ENCODE data around the gene BACH1.

BACH1 gene

DNA sequence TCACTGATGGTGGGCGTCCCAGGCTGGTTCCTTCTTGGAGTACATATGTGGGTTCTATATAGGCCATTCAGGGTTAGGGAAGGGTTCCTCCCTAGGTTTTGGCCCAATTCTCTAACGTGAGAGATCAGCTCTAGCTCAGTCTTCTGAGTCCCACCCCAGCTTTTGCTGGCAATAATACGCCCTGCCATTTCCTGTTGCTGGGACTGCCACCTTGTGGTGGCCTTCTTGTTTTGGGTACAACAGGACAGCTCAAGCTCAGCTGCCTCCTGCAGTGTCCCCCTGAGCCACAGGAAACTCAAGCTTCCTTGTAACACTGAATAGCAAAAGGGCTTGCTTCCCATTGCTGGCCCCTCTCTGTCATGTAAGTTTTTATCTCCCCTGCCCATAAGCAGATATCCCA, 77.8 kb downstream of the BACH1 start:
- H2BK5ac ChIP-seq (ENCODE audit: low read length), result no peak overlapping the region
- no peaks in the 10 kb centered on the region for H3K27me3 ChIP-seq (ENCODE audit: control insufficient read depth in 3 of 3, insufficient read depth in 3 of 3, low read depth in 1 of 3, low read length in 3 of 3)
- no peak overlapping the region for H3K14ac ChIP-seq (ENCODE audit: low read length)
- no peak overlapping the region for H2BK12ac ChIP-seq (ENCODE audit: low read length)
- H4K8ac ChIP-seq (ENCODE audit: low read depth, low read length), result no peak overlapping the region
- H3K9me3 ChIP-seq (replicated peaks in 1 of 2; ENCODE audit: control insufficient read depth in 2 of 2, insufficient read depth in 1 of 2, low read depth in 1 of 2, low read length in 2 of 2), result peaks cover 0 to 2% of the 10 kb centered on the region in 2 donors
- no peak overlapping the region for H2AFZ ChIP-seq (ENCODE audit: low read length)
- peaks cover 0 to 3% of the 10 kb centered on the region in 2 donors for H3K36me3 ChIP-seq (replicated peaks in 1 of 2; ENCODE audit: control insufficient read depth in 2 of 2, insufficient read depth in 2 of 2, low read length in 2 of 2)
- H3K27ac ChIP-seq (replicated peaks; ENCODE audit: low read length), result no peak overlapping the region
- no CpG with 5 or more reads among the region's 3 CpGs for WGBS, 2 donors (ENCODE audit: extremely low coverage in 2 of 2, insufficient read length in 2 of 2, insufficient replicate concordance in 1 of 2)
- H2AK5ac ChIP-seq (ENCODE audit: low read depth, low read length), result no peak overlapping the region
- no peak overlapping the region for H3K4me2 ChIP-seq (ENCODE audit: insufficient read depth, low read length, poor library complexity, severe bottlenecking)
- H4K91ac ChIP-seq (ENCODE audit: low read depth, low read length, poor library complexity), result no peak overlapping the region
- no peak overlapping the region for H3K23ac ChIP-seq (ENCODE audit: low read depth, low read length, poor library complexity)
- no peak overlapping the region for H3K4me3 ChIP-seq (ENCODE audit: low read length in 2 of 2)
- no peak overlapping the region for H3K9ac ChIP-seq (ENCODE audit: low read depth, low read length, poor library complexity)
- H2BK15ac ChIP-seq (ENCODE audit: low read length), result no peak overlapping the region
- H3K4ac ChIP-seq (ENCODE audit: low read length), result no peak overlapping the region
- no peak overlapping the region for H2BK120ac ChIP-seq (ENCODE audit: low read depth, low read length)
- H3K18ac ChIP-seq (ENCODE audit: low read length), result no peak overlapping the region
- no peak for DNase-seq (ENCODE audit: low spot score)
- peaks cover 0 to under 1% of the 10 kb centered on the region in 2 donors for H3K4me1 ChIP-seq (ENCODE audit: control insufficient read depth in 2 of 2, insufficient read depth in 1 of 2, low read depth in 1 of 2, low read length in 2 of 2)
- no peaks in the 10 kb centered on the region for H3K79me1 ChIP-seq (ENCODE audit: low read depth, low read length)

DNA sequence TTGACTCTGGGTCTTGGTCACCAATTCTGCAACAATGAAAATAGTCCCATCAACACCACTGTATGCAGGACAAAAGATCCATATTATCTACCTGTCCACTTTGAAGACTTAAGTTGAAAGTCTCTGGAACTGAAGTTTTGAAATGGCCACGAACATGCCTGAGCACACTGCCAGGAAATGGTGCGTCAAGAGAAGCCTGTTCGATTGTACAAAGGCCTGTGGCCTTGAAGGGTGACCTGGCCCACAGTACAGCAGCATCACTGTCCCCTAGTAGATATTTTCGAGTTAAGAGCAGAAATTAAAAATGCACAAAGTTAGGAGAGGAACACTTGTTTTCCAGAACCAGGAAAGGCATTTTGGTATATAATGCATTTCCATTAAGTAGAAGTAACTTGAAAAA, 78.5 kb downstream of the BACH1 start:
- H2BK12ac ChIP-seq (ENCODE audit: low read length), result no peak overlapping the region
- no peak overlapping the region for H4K8ac ChIP-seq (ENCODE audit: low read depth, low read length)
- no CpG with 5 or more reads among the region's 4 CpGs for WGBS, 2 donors (ENCODE audit: extremely low coverage in 2 of 2, insufficient read length in 2 of 2, insufficient replicate concordance in 1 of 2)
- H3K27me3 ChIP-seq (ENCODE audit: control insufficient read depth in 3 of 3, insufficient read depth in 3 of 3, low read depth in 1 of 3, low read length in 3 of 3), result no peaks in the 10 kb centered on the region
- H3K36me3 ChIP-seq (replicated peaks in 1 of 2; ENCODE audit: control insufficient read depth in 2 of 2, insufficient read depth in 2 of 2, low read length in 2 of 2), result peaks cover 0 to 3% of the 10 kb centered on the region in 2 donors
- no peak overlapping the region for H2AFZ ChIP-seq (ENCODE audit: low read length)
- H2AK5ac ChIP-seq (ENCODE audit: low read depth, low read length), result no peak overlapping the region
- no peak overlapping the region for H3K9ac ChIP-seq (ENCODE audit: low read depth, low read length, poor library complexity)
- no peak for DNase-seq (ENCODE audit: low spot score)
- H3K4me3 ChIP-seq (ENCODE audit: low read length in 2 of 2), result no peak overlapping the region
- H2BK5ac ChIP-seq (ENCODE audit: low read length), result no peak overlapping the region
- H3K27ac ChIP-seq (replicated peaks; ENCODE audit: low read length), result no peak overlapping the region
- H3K14ac ChIP-seq (ENCODE audit: low read length), result no peak overlapping the region
- H3K4me1 ChIP-seq (ENCODE audit: control insufficient read depth in 2 of 2, insufficient read depth in 1 of 2, low read depth in 1 of 2, low read length in 2 of 2), result peaks cover 0 to 4% of the 10 kb centered on the region in 2 donors
- no peak overlapping the region for H4K91ac ChIP-seq (ENCODE audit: low read depth, low read length, poor library complexity)
- no peak overlapping the region for H3K4me2 ChIP-seq (ENCODE audit: insufficient read depth, low read length, poor library complexity, severe bottlenecking)
- H2BK120ac ChIP-seq (ENCODE audit: low read depth, low read length), result no peak overlapping the region
- H3K18ac ChIP-seq (ENCODE audit: low read length), result no peak overlapping the region
- H3K9me3 ChIP-seq (replicated peaks in 1 of 2; ENCODE audit: control insufficient read depth in 2 of 2, insufficient read depth in 1 of 2, low read depth in 1 of 2, low read length in 2 of 2), result peaks cover 0 to 2% of the 10 kb centered on the region in 2 donors
- H3K23ac ChIP-seq (ENCODE audit: low read depth, low read length, poor library complexity), result no peak overlapping the region
- no peak overlapping the region for H2BK15ac ChIP-seq (ENCODE audit: low read length)
- no peaks in the 10 kb centered on the region for H3K79me1 ChIP-seq (ENCODE audit: low read depth, low read length)
- no peak overlapping the region for H3K4ac ChIP-seq (ENCODE audit: low read length)

DNA sequence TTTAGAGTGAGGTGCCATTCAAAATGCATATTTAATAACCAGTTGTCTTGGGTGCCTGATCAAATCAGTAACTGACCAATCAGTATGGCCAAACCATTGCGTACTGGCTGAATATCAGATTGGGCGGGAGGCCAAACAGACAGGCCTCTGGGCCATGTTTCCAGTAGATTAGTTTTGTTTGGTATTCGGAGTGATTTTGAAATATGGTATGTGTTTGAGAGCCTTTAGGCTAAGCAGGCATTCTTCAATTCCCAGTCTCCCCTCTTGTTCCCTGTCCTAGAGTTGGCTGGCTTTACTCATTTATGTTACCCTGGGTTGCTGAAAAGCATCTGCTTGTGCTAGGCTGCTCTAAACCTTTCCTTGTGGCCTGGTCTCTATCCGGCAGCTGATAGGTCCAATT, 80.1 kb downstream of the BACH1 start:
- Histone ChIP-seq H3K4me2 (ENCODE audit: insufficient read depth, low read length, poor library complexity, severe bottlenecking) (no peak overlapping the region), H3K79me1 (ENCODE audit: low read depth, low read length) (no peaks in the 10 kb centered on the region), H3K4me1 (ENCODE audit: control insufficient read depth in 2 of 2, insufficient read depth in 1 of 2, low read depth in 1 of 2, low read length in 2 of 2) (peaks cover 0 to 6% of the 10 kb centered on the region in 2 donors), H3K23ac (ENCODE audit: low read depth, low read length, poor library complexity) (no peak overlapping the region), H3K9me3 (replicated peaks in 1 of 2; ENCODE audit: control insufficient read depth in 2 of 2, insufficient read depth in 1 of 2, low read depth in 1 of 2, low read length in 2 of 2) (peaks cover 0 to 2% of the 10 kb centered on the region in 2 donors), H3K14ac (ENCODE audit: low read length) (no peak overlapping the region), H2AK5ac (ENCODE audit: low read depth, low read length) (no peak overlapping the region), H4K91ac (ENCODE audit: low read depth, low read length, poor library complexity) (no peak overlapping the region), H3K4ac (ENCODE audit: low read length) (no peak overlapping the region), H3K9ac (ENCODE audit: low read depth, low read length, poor library complexity) (no peak overlapping the region), H2BK12ac (ENCODE audit: low read length) (no peak overlapping the region), H2BK5ac (ENCODE audit: low read length) (no peak overlapping the region), H3K27me3 (ENCODE audit: control insufficient read depth in 3 of 3, insufficient read depth in 3 of 3, low read depth in 1 of 3, low read length in 3 of 3) (no peaks in the 10 kb centered on the region), H2BK120ac (ENCODE audit: low read depth, low read length) (no peak overlapping the region), H3K36me3 (replicated peaks in 1 of 2; ENCODE audit: control insufficient read depth in 2 of 2, insufficient read depth in 2 of 2, low read length in 2 of 2) (no peaks in the 10 kb centered on the region), H2BK15ac (ENCODE audit: low read length) (no peak overlapping the region), H3K4me3 (ENCODE audit: low read length in 2 of 2) (no peak overlapping the region), H2AFZ (ENCODE audit: low read length) (no peak overlapping the region), H3K27ac (replicated peaks; ENCODE audit: low read length) (no peak overlapping the region), H4K8ac (ENCODE audit: low read depth, low read length) (no peak overlapping the region), H3K18ac (ENCODE audit: low read length) (no peak overlapping the region)
- no CpG with 5 or more reads among the region's 4 CpGs for WGBS, 2 donors (ENCODE audit: extremely low coverage in 2 of 2, insufficient read length in 2 of 2, insufficient replicate concordance in 1 of 2)
- DNase-seq (ENCODE audit: low spot score), result no peak

DNA sequence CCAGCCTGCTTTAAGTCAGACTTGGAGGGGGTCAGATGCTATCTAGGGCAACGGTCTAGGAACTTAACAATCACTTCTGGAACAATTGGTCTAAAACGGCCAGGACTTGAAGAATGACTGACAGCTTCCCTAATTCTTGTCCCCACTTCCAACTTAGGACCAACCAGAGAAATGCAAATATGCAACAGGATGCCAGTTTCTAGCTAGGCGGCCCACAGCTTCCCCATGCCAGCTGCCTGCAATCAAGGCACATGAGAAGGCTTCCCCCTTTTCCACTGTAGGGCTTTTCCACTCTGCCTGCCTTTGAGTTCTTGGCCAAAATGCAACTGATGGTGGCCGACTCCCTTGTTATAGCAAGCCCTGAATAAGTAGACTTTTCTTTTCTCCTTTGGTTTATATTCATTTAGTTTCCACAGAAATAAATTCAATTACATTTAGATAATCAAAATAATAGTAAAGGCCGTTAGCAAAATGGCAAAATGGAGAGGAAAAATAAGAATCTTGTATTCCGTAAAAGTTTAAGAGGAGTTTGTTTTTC, 80.9 kb downstream of the BACH1 start:
- Histone ChIP-seq H3K27ac (replicated peaks; ENCODE audit: low read length) (no peak overlapping the region), H3K36me3 (replicated peaks in 1 of 2; ENCODE audit: control insufficient read depth in 2 of 2, insufficient read depth in 2 of 2, low read length in 2 of 2) (no peaks in the 10 kb centered on the region), H4K91ac (ENCODE audit: low read depth, low read length, poor library complexity) (no peak overlapping the region), H2BK15ac (ENCODE audit: low read length) (no peak overlapping the region), H3K4me3 (ENCODE audit: low read length in 2 of 2) (no peak overlapping the region), H3K27me3 (ENCODE audit: control insufficient read depth in 3 of 3, insufficient read depth in 3 of 3, low read depth in 1 of 3, low read length in 3 of 3) (no peaks in the 10 kb centered on the region), H2BK12ac (ENCODE audit: low read length) (no peak overlapping the region), H3K23ac (ENCODE audit: low read depth, low read length, poor library complexity) (no peak overlapping the region), H3K4ac (ENCODE audit: low read length) (no peak overlapping the region), H3K9me3 (replicated peaks in 1 of 2; ENCODE audit: control insufficient read depth in 2 of 2, insufficient read depth in 1 of 2, low read depth in 1 of 2, low read length in 2 of 2) (peaks cover 0 to 2% of the 10 kb centered on the region in 2 donors), H4K8ac (ENCODE audit: low read depth, low read length) (no peak overlapping the region), H3K18ac (ENCODE audit: low read length) (no peak overlapping the region), H3K79me1 (ENCODE audit: low read depth, low read length) (no peaks in the 10 kb centered on the region), H2BK5ac (ENCODE audit: low read length) (no peak overlapping the region), H2BK120ac (ENCODE audit: low read depth, low read length) (no peak overlapping the region), H3K14ac (ENCODE audit: low read length) (no peak overlapping the region), H3K9ac (ENCODE audit: low read depth, low read length, poor library complexity) (no peak overlapping the region), H2AK5ac (ENCODE audit: low read depth, low read length) (no peak overlapping the region), H3K4me1 (ENCODE audit: control insufficient read depth in 2 of 2, insufficient read depth in 1 of 2, low read depth in 1 of 2, low read length in 2 of 2) (peaks cover 1 to 6% of the 10 kb centered on the region in 2 donors), H3K4me2 (ENCODE audit: insufficient read depth, low read length, poor library complexity, severe bottlenecking) (no peak overlapping the region), H2AFZ (ENCODE audit: low read length) (no peak overlapping the region)
- WGBS, 2 donors (ENCODE audit: extremely low coverage in 2 of 2, insufficient read length in 2 of 2, insufficient replicate concordance in 1 of 2), result no CpG with 5 or more reads among the region's 6 CpGs
- DNase-seq (ENCODE audit: low spot score), result no peak
